ENCODE data around the gene OPN1SW.

GRCh38 chr7:128745706-128746105, 29.9 kb downstream of the OPN1SW start:
- TF ChIP-seq POLR2A (IDR thresholded peaks at IDR 0.05; ENCODE audit: low read depth, low read length) (no peak), POLR2AphosphoS5 (IDR thresholded peaks at IDR 0.05; ENCODE audit: low read depth, low read length) (no peak), TAF1 (IDR thresholded peaks at IDR 0.05; ENCODE audit: borderline replicate concordance, low read depth, low read length) (no peak)

All from GM12892 (cell line).